HepG2 (cell line): ENCODE measurements around the gene AMOTL2. TPM values are rescaled to one million over a fixed set of nuclear protein-coding genes. Genes with fewer than 3 reads are reported as not detected.

Source experiments
- ATAC-seq: fragments of 200-7000 bp; cut with Tn5 transposase; 3 replicates; pipeline ENCODE4 v1.9.1; 2020; ENCODE audit warnings: mild to moderate bottlenecking, moderate library complexity
- BruUV-seq: library from RNA; stranded (reverse); fragments of 400-500 nt; replicated peaks from 2 replicates; lab custom pipeline; 2021; lab: Mats Ljungman, UMichigan
- CTCF ChIA-PET: fragments of 300-600 bp; formaldehyde crosslinking; extraction: SDS; loops from one replicate; lab custom pipeline; 2021; ENCODE audit warnings: low total read pairs, inconsistent platforms, low intra/inter-chr PET ratio; lab: Yijun Ruan, JAX
- POLR2A ChIA-PET: fragments of 350-600 bp; sonication (Branson Sonifier 250); formaldehyde crosslinking; loops from one replicate; lab custom pipeline; 2020; ENCODE audit warnings: antibody characterized with exemption, inconsistent platforms; lab: Yijun Ruan, JAX
- DNase-seq: peaks from one replicate; pipeline ENCODE4 v3.0.0-alpha.2; 2015; ENCODE audit warnings: low spot score
- FAIRE-seq: peaks from 3 replicates; lab custom pipeline; 2011; peaks lifted over from hg19 to GRCh38; lab: Jason Lieb, UNC
- H2AFZ ChIP-seq: one replicate; pipeline ENCODE4 v1.6.1; 2011; ENCODE audit warnings: low read length, inconsistent platforms
- H3K27ac ChIP-seq: fragments of 300-600 bp; 3 replicates; pipeline ENCODE4 v1.8.0; 2011; ENCODE audit warnings: mixed run types, mild to moderate bottlenecking, mixed read lengths, low read length, inconsistent platforms; ENCODE audit not compliant: insufficient read depth; ENCODE audit errors: extremely low read length
- H3K27me3 ChIP-seq, 2 experiments: fragments of 200-600 bp in 1 of 2; 2 replicates in 1 of 2; 3 replicates in 1 of 2; pipeline versions ENCODE4 v1.6.0 to v1.8.0; 2011; ENCODE audit warnings: low read length in 2 of 2, mild to moderate bottlenecking in 2 of 2, moderate library complexity in 2 of 2, inconsistent platforms in 1 of 2; ENCODE audit not compliant: insufficient read depth in 2 of 2, control insufficient read depth in 1 of 2
- H3K36me3 ChIP-seq, 2 experiments: fragments of 200-600 bp in 1 of 2; replicated peaks in 1 of 2; 2 replicates in 1 of 2; 3 replicates in 1 of 2; pipeline versions ENCODE4 v1.5.1 to v1.8.0; 2011; ENCODE audit warnings: low read length in 2 of 2, inconsistent platforms in 1 of 2; ENCODE audit not compliant: insufficient read depth in 2 of 2, control insufficient read depth in 1 of 2
- H3K4me1 ChIP-seq: 2 replicates; pipeline ENCODE4 v1.5.1; 2012; ENCODE audit warnings: low read length, inconsistent platforms; ENCODE audit not compliant: insufficient read depth
- H3K4me2 ChIP-seq: 2 replicates; pipeline ENCODE4 v1.6.0; 2011; ENCODE audit warnings: low read depth, low read length, inconsistent platforms
- H3K4me3 ChIP-seq, 3 experiments: fragments of 200-600 bp in 1 of 3; sonication (generic), shearing (Covaris generic) in 1 of 3; replicated peaks in 1 of 3; 2 replicates each; pipeline ENCODE4 v1.5.1; 2011 to 2016; ENCODE audit warnings: low read length in 3 of 3, inconsistent platforms in 2 of 3, low read depth in 2 of 3, mild to moderate bottlenecking in 2 of 3, control low read depth in 1 of 3, mixed read lengths in 1 of 3; ENCODE audit not compliant: insufficient read depth in 1 of 3
- H3K79me2 ChIP-seq: one replicate; pipeline ENCODE4 v1.6.1; 2011; ENCODE audit warnings: low read length, inconsistent platforms; ENCODE audit not compliant: insufficient read depth
- H3K9ac ChIP-seq: 2 replicates; pipeline ENCODE4 v1.6.0; 2011; ENCODE audit warnings: mild to moderate bottlenecking, low read depth, low read length, inconsistent platforms; ENCODE audit not compliant: insufficient read depth
- H3K9me3 ChIP-seq: 2 replicates; pipeline ENCODE4 v1.5.1; 2012; ENCODE audit warnings: mild to moderate bottlenecking, low read length
- H4K20me1 ChIP-seq: 2 replicates; pipeline ENCODE4 v1.6.0; 2011; ENCODE audit warnings: inconsistent platforms, mild to moderate bottlenecking, low read length, moderate library complexity; ENCODE audit not compliant: insufficient read depth
- CAMTA2 ChIP-seq: sonication (generic); formaldehyde crosslinking; IDR thresholded peaks from 2 replicates; pipeline ENCODE4 v1.4.0; 2020; ENCODE audit warnings: mild to moderate bottlenecking, missing genetic modification reagents, borderline replicate concordance
- CBX2 ChIP-seq, 2 experiments: fragments of 200-600 bp in 1 of 2; sonication (generic); formaldehyde crosslinking in 1 of 2; IDR thresholded peaks; 2 replicates each; pipeline versions ENCODE4 v1.7.0 to v1.8.1; 2018 to 2022; ENCODE audit warnings: low read depth in 2 of 2, low read length in 1 of 2, mild to moderate bottlenecking in 1 of 2, missing genetic modification reagents in 1 of 2
- CSRNP1 ChIP-seq: sonication (generic); formaldehyde crosslinking; IDR thresholded peaks from 2 replicates; pipeline ENCODE4 v1.8.1; 2023; ENCODE audit warnings: mild to moderate bottlenecking, missing genetic modification reagents
- CSRNP2 ChIP-seq: sonication (generic); formaldehyde crosslinking; conservative IDR thresholded peaks from 2 replicates; pipeline ENCODE4 v1.8.0; 2022; ENCODE audit warnings: low read depth, missing genetic modification reagents
- EP300 ChIP-seq, 3 experiments: sonication (generic) in 1 of 3; formaldehyde crosslinking in 1 of 3; IDR thresholded peaks; 2 replicates each; pipeline versions ENCODE4 v1.5.1 to v1.6.1; 2011 to 2020; ENCODE audit warnings: low read depth in 2 of 3, low read length in 2 of 3, borderline replicate concordance in 1 of 3, improper control_type of control experiment in 1 of 3, mild to moderate bottlenecking in 1 of 3, missing genetic modification reagents in 1 of 3, moderate library complexity in 1 of 3
- FOXA3 ChIP-seq: IDR thresholded peaks from 2 replicates; pipeline ENCODE4 v1.6.1; 2016; ENCODE audit warnings: missing genetic modification reagents, missing compliant biosample characterization
- FOXM1 ChIP-seq: sonication (generic); formaldehyde crosslinking; IDR thresholded peaks from 2 replicates; pipeline ENCODE4 v1.5.0; 2020; ENCODE audit warnings: missing genetic modification reagents
- MAFF ChIP-seq: IDR thresholded peaks from 2 replicates; pipeline ENCODE4 v1.6.1; 2011; ENCODE audit warnings: low read depth, low read length, improper control_type of control experiment
- PAX8 ChIP-seq: sonication (generic); formaldehyde crosslinking; IDR thresholded peaks from 2 replicates; pipeline ENCODE4 v1.8.0; 2022; ENCODE audit warnings: mild to moderate bottlenecking, missing genetic modification reagents, borderline replicate concordance
- SRY ChIP-seq: sonication (generic); formaldehyde crosslinking; IDR thresholded peaks from 2 replicates; pipeline ENCODE4 v1.8.0; 2022; ENCODE audit warnings: mild to moderate bottlenecking, missing genetic modification reagents
- WGBS: methylation state at CpG from one replicate; pipeline ENCODE4 v1.1.6; 2017; ENCODE audit warnings: low lambda C conversion rate; 5-methylcytosine and 5-hydroxymethylcytosine counted together
- in situ Hi-C: cut with HindIII; loops from 2 replicates; pipeline ENCODE4 v1.10.0; 2017; ENCODE audit warnings: low pct_unique_long_range_greater_than_20kb; ENCODE audit not compliant: extremely low pct_ligation_motif_present
- intact Hi-C: fragments of 100-400 bp; cut with micrococcal nuclease; formaldehyde crosslinking; loops from one replicate; pipeline ENCODE4 v1.10.0; 2022; ENCODE audit not compliant: unreplicated experiment
- polyA plus RNA-seq, 8 experiments: library from polyadenylated mRNA; depleted of rRNA in 3 of 8; stranded (reverse) in 7 of 8; unstranded in 1 of 8; fragments of >200 nt; fragmentation: Illumina TruSeq in 4 of 8; extraction: Trizol in 4 of 8; gene quantifications; 2 replicates each; pipeline versions ENCODE4 v1.2.1 to v1.2.3, GENCODE V29; 2011 to 2016; ENCODE audit warnings: low read depth in 4 of 8, missing spikeins in 1 of 8, mixed read lengths in 1 of 8; ENCODE audit not compliant: insufficient read depth in 1 of 8
- total RNA-seq, 5 experiments: library from RNA; depleted of rRNA; stranded (reverse); fragments of >200 nt; fragmentation: Illumina TruSeq; extraction: Trizol; gene quantifications; 2 replicates each; pipeline ENCODE4 v1.2.3, GENCODE V29; 2016; ENCODE audit warnings: low read depth in 1 of 5
- TF ChIP-seq, protein P1 (sequence below), 2 experiments: fragments of 450-650 bp in 1 of 2; sonication (generic) in 1 of 2; formaldehyde crosslinking; IDR thresholded peaks; 2 replicates each; pipeline versions ENCODE4 v1.5.0 to v1.8.0; 2020 to 2022; ENCODE audit warnings: mild to moderate bottlenecking in 1 of 2, missing genetic modification reagents in 1 of 2
- TF ChIP-seq, protein P2 (sequence below): IDR thresholded peaks from 2 replicates; pipeline ENCODE4 v1.6.1; 2012; ENCODE audit warnings: low read depth, low read length, improper control_type of control experiment
- TF ChIP-seq, protein P3 (sequence below): sonication (generic); formaldehyde crosslinking; IDR thresholded peaks from 2 replicates; pipeline ENCODE4 v1.4.0; 2020; ENCODE audit warnings: missing genetic modification reagents

AMOTL2 gene
- total and polyA plus RNA-seq, 2 of the 13 experiments (the other 11 are each of a cell fraction or from before 2014, with no cell fraction given), result 17.3 to 18.5 TPM

GRCh38 chr3:134352031-134352671 is 22.1 kb downstream of the AMOTL2 start (continued):
- TF ChIP-seq, protein P1, sequence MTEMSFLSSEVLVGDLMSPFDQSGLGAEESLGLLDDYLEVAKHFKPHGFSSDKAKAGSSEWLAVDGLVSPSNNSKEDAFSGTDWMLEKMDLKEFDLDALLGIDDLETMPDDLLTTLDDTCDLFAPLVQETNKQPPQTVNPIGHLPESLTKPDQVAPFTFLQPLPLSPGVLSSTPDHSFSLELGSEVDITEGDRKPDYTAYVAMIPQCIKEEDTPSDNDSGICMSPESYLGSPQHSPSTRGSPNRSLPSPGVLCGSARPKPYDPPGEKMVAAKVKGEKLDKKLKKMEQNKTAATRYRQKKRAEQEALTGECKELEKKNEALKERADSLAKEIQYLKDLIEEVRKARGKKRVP (CRISPR knock-in tag; IDR thresholded peaks at IDR 0.05), result peak in 1 of 2 experiments; percentile 55; a peak in 1 of 4 replicates
- TF ChIP-seq EP300 (IDR thresholded peaks at IDR 0.05; ENCODE audit: low read depth in 2 of 2, low read length in 2 of 2), result peak in 1 of 2 experiments; percentile 49; a peak in 1 of 4 replicates
- TF ChIP-seq EP300 (CRISPR knock-in tag; IDR thresholded peaks at IDR 0.05; ENCODE audit: borderline replicate concordance), result no peak

GRCh38 chr3:134351427-134351826 is 22.8 kb downstream of the AMOTL2 start:
- no TSS peak for BruUV-seq
- FAIRE-seq, result no peak
- H3K4me2 ChIP-seq, result no peak overlapping the region
- CTCF ChIA-PET, result no interaction called here
- no peaks in the 10 kb centered on the region for H3K27me3 ChIP-seq
- H3K36me3 ChIP-seq, result peaks cover 2 to 3% of the 10 kb centered on the region in 2 experiments; a peak in 3 of 5 replicates
- peaks cover 6% of the 10 kb centered on the region for H3K9me3 ChIP-seq
- WGBS, result 80% methylated on average over 5 of the region's 5 CpGs
- ATAC-seq, result no peak
- intact Hi-C loops (no loop called here), in situ Hi-C loops (no loop called here)
- no peak overlapping the region for H3K9ac ChIP-seq
- no peak overlapping the region for H3K4me3 ChIP-seq
- no peaks in the 10 kb centered on the region for H3K79me2 ChIP-seq
- H3K4me1 ChIP-seq, result peaks cover 51% of the 10 kb centered on the region
- H4K20me1 ChIP-seq, result no peaks in the 10 kb centered on the region
- POLR2A ChIA-PET, result interaction anchor here (1.1 to 3.9 kb wide), 3 partner anchors 23 to 41 kb away, joined by 3 to 24 read pairs (median 9); partner anchors contain the start of gene AMOTL2
- TF ChIP-seq CBX2 (IDR thresholded peaks at IDR 0.05; ENCODE audit: low read depth, low read length), result no peak
- no peak for TF ChIP-seq CBX2 (CRISPR knock-in tag; IDR thresholded peaks at IDR 0.05; ENCODE audit: low read depth)
- no peak for TF ChIP-seq SRY (CRISPR knock-in tag)
- no peak for TF ChIP-seq CSRNP1 (CRISPR knock-in tag)
- no peak for TF ChIP-seq PAX8
- TF ChIP-seq FOXA3 (CRISPR knock-in tag), result no peak
- no peak for TF ChIP-seq CSRNP2 (CRISPR knock-in tag)
- TF ChIP-seq CAMTA2 (CRISPR knock-in tag), result no peak
- TF ChIP-seq, protein P2, sequence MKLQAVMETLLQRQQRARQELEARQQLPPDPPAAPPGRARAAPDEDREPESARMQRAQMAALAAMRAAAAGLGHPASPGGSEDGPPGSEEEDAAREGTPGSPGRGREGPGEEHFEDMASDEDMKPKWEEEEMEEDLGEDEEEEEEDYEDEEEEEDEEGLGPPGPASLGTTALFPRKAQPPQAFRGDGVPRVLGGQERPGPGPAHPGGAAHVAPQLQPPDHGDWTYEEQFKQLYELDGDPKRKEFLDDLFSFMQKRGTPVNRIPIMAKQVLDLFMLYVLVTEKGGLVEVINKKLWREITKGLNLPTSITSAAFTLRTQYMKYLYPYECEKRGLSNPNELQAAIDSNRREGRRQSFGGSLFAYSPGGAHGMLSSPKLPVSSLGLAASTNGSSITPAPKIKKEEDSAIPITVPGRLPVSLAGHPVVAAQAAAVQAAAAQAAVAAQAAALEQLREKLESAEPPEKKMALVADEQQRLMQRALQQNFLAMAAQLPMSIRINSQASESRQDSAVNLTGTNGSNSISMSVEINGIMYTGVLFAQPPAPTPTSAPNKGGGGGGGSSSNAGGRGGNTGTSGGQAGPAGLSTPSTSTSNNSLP, result no peak
- no peak for TF ChIP-seq MAFF
- TF ChIP-seq FOXM1 (CRISPR knock-in tag), result no peak
- TF ChIP-seq, protein P3, sequence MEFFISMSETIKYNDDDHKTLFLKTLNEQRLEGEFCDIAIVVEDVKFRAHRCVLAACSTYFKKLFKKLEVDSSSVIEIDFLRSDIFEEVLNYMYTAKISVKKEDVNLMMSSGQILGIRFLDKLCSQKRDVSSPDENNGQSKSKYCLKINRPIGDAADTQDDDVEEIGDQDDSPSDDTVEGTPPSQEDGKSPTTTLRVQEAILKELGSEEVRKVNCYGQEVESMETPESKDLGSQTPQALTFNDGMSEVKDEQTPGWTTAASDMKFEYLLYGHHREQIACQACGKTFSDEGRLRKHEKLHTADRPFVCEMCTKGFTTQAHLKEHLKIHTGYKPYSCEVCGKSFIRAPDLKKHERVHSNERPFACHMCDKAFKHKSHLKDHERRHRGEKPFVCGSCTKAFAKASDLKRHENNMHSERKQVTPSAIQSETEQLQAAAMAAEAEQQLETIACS (CRISPR knock-in tag), result no peak
- no peak overlapping the region for H2AFZ ChIP-seq
- H3K27ac ChIP-seq, result no peak overlapping the region
- no peak for DNase-seq
